Endothelial cell of umbilical vein (primary cell): Measurements from ENCODE around the gene RNLS. TPM values are rescaled to one million over a fixed set of nuclear protein-coding genes. Genes with fewer than 3 reads are reported as not detected.

ENCODE experiments used
- BruUV-seq: library from RNA; stranded (reverse); fragments of 400-500 nt; replicated peaks from 2 replicates; lab custom pipeline; 2021; lab: Mats Ljungman, UMichigan
- CTCF ChIA-PET: fragments of 300-600, 350-600 bp; sonication (Branson Sonifier 250); formaldehyde crosslinking; loops from one replicate; lab custom pipeline; 2021; ENCODE audit warnings: antibody characterized with exemption, inconsistent platforms; lab: Charles Lee
- POLR2A ChIA-PET: fragments of 300-600, 350-600 bp; sonication (Branson Sonifier 250); formaldehyde crosslinking; loops from one replicate; lab custom pipeline; 2021; ENCODE audit warnings: antibody characterized with exemption, inconsistent platforms; lab: Charles Lee
- DNase-seq: peaks from one replicate; pipeline ENCODE4 v3.0.0-alpha.2; 2011; ENCODE audit warnings: low read depth, low spot score
- FAIRE-seq: peaks from 2 replicates; lab custom pipeline; 2011; peaks lifted over from hg19 to GRCh38; lab: Jason Lieb, UNC
- H2AFZ ChIP-seq: 2 replicates; pipeline ENCODE4 v1.6.0; 2012; ENCODE audit warnings: low read depth, low read length, control low read depth, inconsistent platforms
- H3K27ac ChIP-seq: 2 replicates; pipeline ENCODE4 v1.5.1; 2011; ENCODE audit warnings: low read depth, mild to moderate bottlenecking, control low read depth, low read length, moderate library complexity; ENCODE audit not compliant: insufficient read depth
- H3K27me3 ChIP-seq, 2 experiments: 2 replicates each; pipeline versions ENCODE4 v1.6.0 to v1.6.1; 2011; ENCODE audit warnings: low read length in 2 of 2, mixed read lengths in 1 of 2; ENCODE audit not compliant: control insufficient read depth in 2 of 2, insufficient read depth in 2 of 2
- H3K36me3 ChIP-seq, 2 experiments: 2 replicates in 1 of 2; 3 replicates in 1 of 2; pipeline ENCODE4 v1.5.1; 2011; ENCODE audit warnings: low read length in 2 of 2, mild to moderate bottlenecking in 1 of 2, moderate library complexity in 1 of 2; ENCODE audit not compliant: control insufficient read depth in 2 of 2, insufficient read depth in 2 of 2; ENCODE audit errors: extremely low read depth in 1 of 2
- H3K4me1 ChIP-seq: 3 replicates; pipeline ENCODE4 v1.5.1; 2011; ENCODE audit warnings: mild to moderate bottlenecking, low read length; ENCODE audit not compliant: control insufficient read depth, insufficient read depth; ENCODE audit errors: extremely low read depth
- H3K4me2 ChIP-seq: 2 replicates; pipeline ENCODE4 v1.6.1; 2011; ENCODE audit warnings: low read length, control low read depth, mixed read lengths; ENCODE audit not compliant: insufficient read depth
- H3K4me3 ChIP-seq, 3 experiments: fragments of 200-600 bp in 1 of 3; sonication (generic), shearing (Covaris generic) in 1 of 3; replicated peaks in 1 of 3; 2 replicates each; pipeline ENCODE4 v1.5.1; 2011 to 2016; ENCODE audit warnings: control low read depth in 3 of 3, low read length in 3 of 3, mild to moderate bottlenecking in 2 of 3, inconsistent platforms in 1 of 3, low read depth in 1 of 3, moderate library complexity in 1 of 3; ENCODE audit not compliant: insufficient read depth in 1 of 3
- H3K79me2 ChIP-seq: 2 replicates; pipeline ENCODE4 v1.6.0; 2012; ENCODE audit warnings: low read length, inconsistent platforms; ENCODE audit not compliant: control insufficient read depth, insufficient read depth
- H3K9ac ChIP-seq: replicated peaks from 2 replicates; pipeline ENCODE3; 2011; ENCODE audit warnings: low read length, control low read depth; ENCODE audit not compliant: insufficient read depth; ENCODE audit errors: extremely low read depth
- H3K9me1 ChIP-seq: replicated peaks from 3 replicates; pipeline ENCODE4 v1.6.0; 2011; ENCODE audit warnings: mild to moderate bottlenecking, low read length; ENCODE audit not compliant: control insufficient read depth, insufficient read depth; ENCODE audit errors: extremely low read depth
- H3K9me3 ChIP-seq: replicated peaks from 2 replicates; pipeline ENCODE4 v1.5.1; 2012; ENCODE audit warnings: low read length, inconsistent platforms; ENCODE audit not compliant: control insufficient read depth, insufficient read depth
- H4K20me1 ChIP-seq: replicated peaks from 2 replicates; pipeline ENCODE3; 2011; ENCODE audit warnings: mild to moderate bottlenecking, low read length; ENCODE audit not compliant: control insufficient read depth, insufficient read depth; ENCODE audit errors: extremely low read depth
- CTCF ChIP-seq, 2 donors: IDR thresholded peaks; 1 replicate in 1 of 2; 2 replicates in 1 of 2; pipeline ENCODE4 v1.5.1; 2011; ENCODE audit warnings: low read length in 2 of 2, mild to moderate bottlenecking in 2 of 2, moderate library complexity in 2 of 2, control low read depth in 1 of 2, inconsistent platforms in 1 of 2, low read depth in 1 of 2; ENCODE audit not compliant: insufficient read depth in 1 of 2; ENCODE audit errors: extremely low read depth in 1 of 2
- EZH2 ChIP-seq: IDR thresholded peaks from 2 replicates; pipeline ENCODE4 v1.6.1; 2012; ENCODE audit warnings: borderline replicate concordance, low read depth, mild to moderate bottlenecking, moderate library complexity, low read length, inconsistent platforms; ENCODE audit not compliant: severe bottlenecking
- FOS ChIP-seq: IDR thresholded peaks from 2 replicates; pipeline ENCODE4 v1.6.1; 2011; ENCODE audit warnings: mild to moderate bottlenecking, low read length, moderate library complexity, borderline replicate concordance; ENCODE audit not compliant: insufficient read depth
- GATA2 ChIP-seq: IDR thresholded peaks from 2 replicates; pipeline ENCODE4 v1.7.0; 2011; ENCODE audit warnings: low read depth, mild to moderate bottlenecking, moderate library complexity, mixed read lengths, low read length; ENCODE audit not compliant: insufficient read length, insufficient read depth
- JUN ChIP-seq: IDR thresholded peaks from 2 replicates; pipeline ENCODE4 v1.6.1; 2011; ENCODE audit warnings: borderline replicate concordance, low read depth; ENCODE audit not compliant: insufficient read length, insufficient read depth
- MYC ChIP-seq: IDR thresholded peaks from one replicate; pipeline ENCODE4 v1.6.1; 2011; ENCODE audit warnings: mild to moderate bottlenecking, low read depth, low read length
- POLR2A ChIP-seq: IDR thresholded peaks from 2 replicates; pipeline ENCODE4 v1.6.1; 2012; ENCODE audit warnings: low read depth, mild to moderate bottlenecking, control low read depth, low read length
- POLR2AphosphoS5 ChIP-seq: IDR thresholded peaks from 2 replicates; pipeline ENCODE4 v1.6.1; 2012; ENCODE audit warnings: low read depth, mild to moderate bottlenecking, control low read depth, low read length, moderate library complexity; ENCODE audit not compliant: insufficient read depth
- dilution Hi-C: fragments of 300-500 bp; cut with MboI; formaldehyde crosslinking; loops from one replicate; pipeline ENCODE4 v1.15.0; 2019; ENCODE audit warnings: low sequenced_read_pairs; ENCODE audit not compliant: extremely low pct_ligation_motif_present
- intact Hi-C: fragments of 100-400 bp; cut with micrococcal nuclease; formaldehyde crosslinking; loops from one replicate; pipeline ENCODE4 v1.10.0; 2022
- polyA plus RNA-seq, 4 experiments: library from polyadenylated mRNA; depleted of rRNA in 3 of 4; stranded (reverse) in 3 of 4; unstranded in 1 of 4; fragments of >200 nt; gene quantifications; 2 replicates each; pipeline versions ENCODE4 v1.2.1 to v1.2.3, GENCODE V29; 2011 to 2012; ENCODE audit warnings: missing spikeins in 1 of 4
- total RNA-seq: library from RNA; stranded (reverse); gene quantifications from 2 replicates; pipeline ENCODE4 v1.2.3, GENCODE V29; 2021
- TF ChIP-seq, protein P1 (sequence below): IDR thresholded peaks from 2 replicates; pipeline ENCODE4 v1.6.1; 2011; ENCODE audit not compliant: insufficient read depth, insufficient read length

Gene RNLS
- total and polyA plus RNA-seq, 2 donors (not counting 3 experiments of a cell fraction or from before 2014, with no cell fraction given), result 2.5 to 4.6 TPM

- no peak for FAIRE-seq
- Histone ChIP-seq H3K9me3 (no peaks in the 10 kb centered on the region), H2AFZ (no peak overlapping the region), H3K27ac (no peak overlapping the region), H3K36me3 (no peaks in the 10 kb centered on the region), H3K27me3 (no peaks in the 10 kb centered on the region), H4K20me1 (no peaks in the 10 kb centered on the region), H3K79me2 (no peaks in the 10 kb centered on the region), H3K9ac (no peak overlapping the region), H3K9me1 (no peaks in the 10 kb centered on the region), H3K4me2 (no peak overlapping the region), H3K4me1 (peaks cover 8% of the 10 kb centered on the region), H3K4me3 (no peak overlapping the region)
- intact Hi-C loops, result no loop called here
- CTCF ChIA-PET, result interaction anchor here (1.0 kb wide), 1 partner anchor 33 kb away, joined by 4 read pairs; no protein-coding TSS in a partner anchor
- no peak for DNase-seq
- dilution Hi-C loops, result no loop called here
- TF ChIP-seq GATA2 (no peak), FOS (no peak), POLR2AphosphoS5 (no peak), MYC (no peak)
- TF ChIP-seq, protein P1, sequence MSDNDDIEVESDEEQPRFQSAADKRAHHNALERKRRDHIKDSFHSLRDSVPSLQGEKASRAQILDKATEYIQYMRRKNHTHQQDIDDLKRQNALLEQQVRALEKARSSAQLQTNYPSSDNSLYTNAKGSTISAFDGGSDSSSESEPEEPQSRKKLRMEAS, result no peak
- POLR2A ChIA-PET, result no interaction called here
- no TSS peak for BruUV-seq
These were observed 60.4 kb downstream of the RNLS start for GRCh38 chr10:88522715-88523114.

GRCh38 chr10:88521791-88522190 is 61.3 kb downstream of the RNLS start:
- Histone ChIP-seq H3K4me3 (no peak overlapping the region), H3K9ac (no peak overlapping the region), H3K36me3 (no peaks in the 10 kb centered on the region), H3K9me3 (no peaks in the 10 kb centered on the region), H3K9me1 (no peaks in the 10 kb centered on the region), H3K4me1 (peaks cover 8% of the 10 kb centered on the region), H3K4me2 (no peak overlapping the region), H2AFZ (no peak overlapping the region), H3K27me3 (no peaks in the 10 kb centered on the region), H3K27ac (no peak overlapping the region), H4K20me1 (no peaks in the 10 kb centered on the region), H3K79me2 (no peaks in the 10 kb centered on the region)
- no peak for DNase-seq
- CTCF ChIA-PET, result interaction anchor here (1.0 kb wide), 1 partner anchor 32 kb away, joined by 4 read pairs; no protein-coding TSS in a partner anchor
- TF ChIP-seq, protein P1, result no peak
- no peak for TF ChIP-seq POLR2A
- no peak for TF ChIP-seq EZH2
- no peak for TF ChIP-seq POLR2AphosphoS5
- TF ChIP-seq GATA2, result no peak
- TF ChIP-seq MYC, result no peak
- no peak for TF ChIP-seq FOS
- TF ChIP-seq CTCF (IDR thresholded peaks at IDR 0.05; ENCODE audit: extremely low read depth in 1 of 2, insufficient read depth in 1 of 2, low read depth in 1 of 2, low read length in 2 of 2), result no peak
- TF ChIP-seq JUN, result no peak
- FAIRE-seq, result no peak
- POLR2A ChIA-PET, result no interaction called here
- BruUV-seq, result no TSS peak
- intact Hi-C loops, result no loop called here
- dilution Hi-C loops, result no loop called here
